GM10266 (cell line): ENCODE results near the gene RIT2.

Experiments
- DNase-seq: peaks from one replicate; pipeline ENCODE4 v3.0.0; 2012; ENCODE audit errors: extremely low spot score
- TF ChIP-seq, protein P1 (sequence below): IDR thresholded peaks from 2 replicates; pipeline ENCODE4 v1.5.1; 2012; ENCODE audit warnings: mild to moderate bottlenecking, low read depth; ENCODE audit not compliant: control insufficient read depth, insufficient read depth; ENCODE audit errors: missing control alignments

The RIT2 gene

GRCh38 chr18:42906761-42907160, 208.7 kb downstream of the RIT2 start:
- TF ChIP-seq, protein P1, sequence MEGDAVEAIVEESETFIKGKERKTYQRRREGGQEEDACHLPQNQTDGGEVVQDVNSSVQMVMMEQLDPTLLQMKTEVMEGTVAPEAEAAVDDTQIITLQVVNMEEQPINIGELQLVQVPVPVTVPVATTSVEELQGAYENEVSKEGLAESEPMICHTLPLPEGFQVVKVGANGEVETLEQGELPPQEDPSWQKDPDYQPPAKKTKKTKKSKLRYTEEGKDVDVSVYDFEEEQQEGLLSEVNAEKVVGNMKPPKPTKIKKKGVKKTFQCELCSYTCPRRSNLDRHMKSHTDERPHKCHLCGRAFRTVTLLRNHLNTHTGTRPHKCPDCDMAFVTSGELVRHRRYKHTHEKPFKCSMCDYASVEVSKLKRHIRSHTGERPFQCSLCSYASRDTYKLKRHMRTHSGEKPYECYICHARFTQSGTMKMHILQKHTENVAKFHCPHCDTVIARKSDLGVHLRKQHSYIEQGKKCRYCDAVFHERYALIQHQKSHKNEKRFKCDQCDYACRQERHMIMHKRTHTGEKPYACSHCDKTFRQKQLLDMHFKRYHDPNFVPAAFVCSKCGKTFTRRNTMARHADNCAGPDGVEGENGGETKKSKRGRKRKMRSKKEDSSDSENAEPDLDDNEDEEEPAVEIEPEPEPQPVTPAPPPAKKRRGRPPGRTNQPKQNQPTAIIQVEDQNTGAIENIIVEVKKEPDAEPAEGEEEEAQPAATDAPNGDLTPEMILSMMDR, result no peak
- DNase-seq, result no peak

GRCh38 chr18:42901161-42901560, 214.3 kb downstream of the RIT2 start:
- DNase-seq, result no peak
- TF ChIP-seq, protein P1, result no peak

- TF ChIP-seq, protein P1, result no peak
- DNase-seq, result no peak
Observed at GRCh38 chr18:42893977-42894376, 221.5 kb downstream of the RIT2 start.

- DNase-seq, result no peak
- TF ChIP-seq, protein P1, result no peak
Observed at GRCh38 chr18:42892181-42892580, 223.3 kb downstream of the RIT2 start.

- TF ChIP-seq, protein P1, result no peak
- DNase-seq, result no peak
Observed at GRCh38 chr18:42891705-42892104, 223.8 kb downstream of the RIT2 start.

GRCh38 chr18:42883169-42883568, 232.3 kb downstream of the RIT2 start:
- no peak for DNase-seq
- TF ChIP-seq, protein P1, result no peak

DNA sequence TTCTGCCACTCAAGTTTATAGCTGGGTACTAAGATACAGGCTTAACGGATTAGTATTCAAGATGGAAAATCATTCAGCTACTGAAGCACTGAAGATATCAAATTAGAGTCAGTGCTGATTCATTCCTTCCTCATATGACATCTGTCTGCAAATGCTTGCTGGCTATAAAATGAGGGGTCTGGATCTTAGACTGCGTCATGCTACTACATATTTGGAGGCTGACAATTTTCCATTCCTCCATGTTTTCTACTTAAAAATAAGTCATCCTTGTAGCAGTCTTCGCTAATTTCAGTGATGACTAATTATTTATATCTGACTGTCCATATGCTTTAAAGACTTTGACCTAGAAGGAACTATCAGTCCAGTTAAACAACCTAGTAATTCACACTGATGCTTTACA, 233.4 kb downstream of the RIT2 start:
- TF ChIP-seq, protein P1, result no peak
- no peak for DNase-seq
